ENCODE data around the gene ZNF101.
A peak's percentile ranks its signal among the peaks of the same experiment; 100 is the strongest.

Gene ZNF101

DNA sequence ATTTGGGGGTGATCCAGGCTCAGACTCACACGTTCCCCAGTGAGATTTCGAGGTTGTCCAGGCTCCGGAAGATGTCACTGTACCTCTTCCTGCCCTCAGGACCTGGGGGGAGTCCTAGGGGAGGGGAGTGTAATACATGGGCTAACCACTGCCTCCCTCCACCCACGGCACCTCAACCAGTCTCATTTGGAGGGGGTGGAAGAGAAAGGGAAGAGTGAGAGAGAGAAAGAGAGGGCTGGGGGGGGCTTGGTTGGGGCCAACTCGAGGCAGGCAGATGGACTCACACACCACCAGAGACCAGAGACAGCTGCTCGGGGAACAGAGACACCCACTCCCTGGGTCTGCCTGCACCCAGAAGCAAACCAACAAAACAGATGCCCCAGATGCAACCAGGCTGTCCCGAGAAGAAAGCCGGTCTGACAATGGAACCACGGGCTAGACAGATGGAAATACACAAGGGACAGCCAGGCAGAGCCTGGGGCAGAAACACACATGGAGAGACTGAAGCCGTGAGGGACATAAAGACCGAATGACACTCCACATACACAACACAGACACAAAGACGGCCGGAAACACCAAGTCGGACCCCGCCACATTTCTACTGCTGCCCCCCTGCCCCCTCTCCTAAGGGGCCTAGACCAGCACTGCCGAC, 26.0 kb upstream of the ZNF101 start:
- no peak for DNase-seq

DNA sequence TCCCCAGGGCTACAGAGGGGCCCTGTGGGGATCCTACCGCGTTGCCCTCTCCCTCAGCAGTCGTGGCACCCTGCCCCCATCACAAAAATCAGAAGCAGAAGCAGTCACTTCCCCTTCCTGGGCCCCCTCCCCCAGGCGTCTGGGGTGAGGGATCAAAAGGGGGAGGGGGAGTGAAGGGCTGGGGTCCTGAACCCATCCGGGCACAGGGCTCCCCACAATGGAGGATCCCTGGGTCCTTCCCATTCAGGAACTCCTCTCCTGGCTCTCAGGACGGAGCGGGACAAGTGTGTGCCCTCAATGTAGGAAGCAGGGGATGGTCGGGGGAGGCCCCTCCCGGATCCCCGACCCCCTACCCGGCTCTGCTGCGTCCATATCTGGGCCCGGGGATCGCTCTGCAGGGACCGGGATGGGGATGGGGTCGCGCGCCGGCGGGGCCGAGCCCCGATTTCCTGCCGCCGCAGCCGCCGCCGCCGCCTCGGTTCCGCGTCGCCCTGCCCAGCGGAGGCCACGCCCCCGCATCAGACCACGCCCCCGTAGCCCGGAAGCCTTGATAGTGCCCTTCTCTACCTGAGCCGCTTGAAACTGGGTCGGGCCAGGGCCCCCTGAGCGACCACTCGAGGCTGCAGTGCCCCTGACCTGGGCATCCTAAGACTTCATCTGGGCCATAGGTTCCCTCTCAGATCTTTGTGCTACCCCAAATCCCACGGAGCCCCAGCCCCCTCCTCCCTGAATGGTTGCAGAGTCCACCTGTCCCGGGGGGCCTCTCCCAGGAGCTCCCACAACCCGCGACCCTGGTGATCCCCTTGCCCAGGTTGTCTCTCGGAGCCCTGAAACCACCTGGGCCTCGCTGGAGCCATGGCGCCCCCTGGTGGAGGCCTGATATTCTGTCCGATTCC, 25.2 kb upstream of the ZNF101 start, which contains the start of gene GMIP:
TSS of gene GMIP (minus strand) at position 500 of the 896 bp plus-strand sequence. CDS start at position 372, 128 bp downstream.
- DNase-seq, result peak; percentile 89

DNA sequence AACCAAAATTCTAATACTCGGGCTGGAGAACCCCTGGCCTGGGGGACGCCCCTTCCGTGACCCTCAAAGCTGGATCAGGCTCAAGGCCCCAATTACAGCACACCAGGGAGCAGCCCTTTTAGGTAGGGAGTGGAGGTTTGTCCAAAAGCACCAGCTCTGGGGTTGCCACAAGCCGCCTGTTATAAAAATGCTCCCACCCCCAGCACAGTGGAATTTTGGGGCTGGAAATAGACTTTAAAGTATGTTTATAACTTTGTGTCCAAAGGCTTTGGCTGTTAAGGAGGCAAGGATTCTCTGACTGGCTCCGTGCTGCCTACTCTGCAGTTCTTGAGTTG, 24.6 kb upstream of the ZNF101 start:
- DNase-seq, result no peak

DNA sequence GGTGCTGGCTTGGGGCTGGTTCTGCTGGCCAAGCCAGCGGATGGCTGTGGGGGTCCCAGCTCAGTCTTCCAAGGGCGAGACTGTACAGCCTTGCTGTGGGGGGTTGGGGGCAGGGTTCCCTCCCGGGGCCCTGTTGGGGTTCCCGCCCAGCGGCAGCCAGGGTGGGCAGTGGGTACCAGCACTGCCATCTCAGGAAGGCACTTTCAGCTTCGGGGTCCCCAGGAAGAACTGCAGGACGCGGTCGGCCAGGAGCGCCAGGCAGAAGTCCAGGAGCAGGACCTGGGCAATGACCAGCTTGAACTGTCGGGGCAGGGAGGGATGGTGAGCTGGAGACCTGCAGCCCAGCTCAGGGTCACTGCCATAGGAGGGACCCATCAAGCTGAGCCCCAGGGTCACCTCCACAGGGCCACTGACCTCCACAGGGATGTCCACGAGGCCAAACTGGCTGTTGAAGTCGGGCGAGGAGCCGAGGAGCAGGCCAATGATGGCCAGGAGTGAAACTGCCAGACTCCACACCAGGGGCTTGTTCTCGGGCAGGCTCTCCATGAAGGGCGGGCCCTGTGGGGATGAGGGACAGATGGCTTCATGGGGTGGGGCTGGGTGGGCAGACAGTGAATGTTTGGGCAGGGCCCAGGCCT, 23.3 kb upstream of the ZNF101 start:
- no peak for DNase-seq

DNA sequence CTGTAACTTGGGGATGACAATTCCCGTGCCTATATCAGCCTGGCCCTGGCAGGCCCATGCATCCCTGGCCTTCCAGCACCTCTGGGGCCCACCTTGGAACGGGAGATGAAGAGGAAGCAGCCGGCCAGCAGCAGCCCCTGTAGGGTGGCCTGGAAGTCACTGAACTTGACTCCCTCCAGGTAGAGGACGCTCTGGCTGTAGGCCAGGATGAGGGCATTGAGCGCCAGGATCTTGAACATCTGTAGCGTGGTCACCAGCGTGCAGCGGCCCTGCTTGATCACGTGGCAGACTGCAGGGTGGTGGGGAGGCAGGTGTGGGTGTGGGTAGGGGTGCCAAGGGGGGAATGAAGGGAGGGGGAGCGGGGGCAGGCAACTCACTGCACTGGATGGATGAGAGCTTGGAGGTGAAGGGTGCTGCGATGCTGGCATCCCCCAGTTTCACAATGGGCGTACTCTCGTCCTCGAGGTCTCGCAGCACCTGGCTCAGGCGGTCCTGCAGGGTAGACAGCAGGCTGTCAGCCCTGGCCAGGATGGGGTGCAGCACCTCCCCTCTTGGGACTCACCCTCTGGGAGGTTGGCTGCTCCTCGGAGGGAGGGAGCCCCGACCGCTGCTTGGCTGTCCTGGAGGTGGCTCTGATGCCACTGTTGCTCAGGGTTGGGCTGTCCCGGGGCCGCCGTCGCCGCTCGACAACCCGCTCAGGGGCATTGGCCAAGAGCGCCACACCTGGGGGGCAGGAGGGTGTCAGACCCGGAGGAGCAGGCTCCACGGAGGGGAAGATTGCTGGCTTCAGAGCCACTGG, 21.4 kb upstream of the ZNF101 start:
- DNase-seq, result no peak

DNA sequence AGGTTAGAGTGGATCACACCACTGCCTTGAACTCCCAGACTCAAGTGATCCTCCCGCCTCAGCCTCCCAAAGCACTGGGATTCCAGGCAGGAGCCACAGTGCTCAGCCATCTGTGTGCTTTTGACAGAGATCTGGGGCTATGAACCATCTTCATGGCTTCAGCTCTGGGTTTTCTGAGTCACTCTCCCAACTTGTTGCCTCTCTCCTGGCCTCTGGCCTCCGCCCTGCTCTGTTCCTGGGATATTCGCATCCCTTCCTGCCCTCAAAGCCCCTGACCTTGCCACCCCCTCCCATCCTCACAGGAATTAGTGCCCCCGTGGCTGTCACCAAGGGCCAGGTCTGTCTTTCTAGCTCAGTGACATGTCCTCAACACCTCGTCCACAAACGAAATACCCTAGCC, 19.5 kb upstream of the ZNF101 start:
- DNase-seq, result no peak

DNA sequence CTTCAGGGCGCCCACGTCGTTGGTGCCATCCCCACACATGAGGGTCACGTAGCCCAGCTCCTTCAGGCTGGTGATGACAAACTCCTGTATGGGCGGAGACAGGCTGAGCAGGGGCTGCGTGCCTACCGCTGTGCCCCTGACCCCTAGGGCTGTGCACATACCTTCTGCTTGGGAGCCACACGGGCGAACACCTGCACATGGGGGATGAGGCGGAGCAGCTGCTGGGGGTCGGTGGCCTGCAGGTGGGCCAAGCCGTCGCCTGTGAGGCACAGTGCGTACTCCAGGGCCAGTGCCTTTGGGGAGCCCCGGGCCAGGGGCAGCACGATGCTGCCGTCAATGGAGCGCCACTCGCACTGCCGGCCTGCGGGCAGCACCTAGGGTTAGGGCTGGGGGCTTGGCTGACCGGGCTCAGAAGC, 19.1 kb upstream of the ZNF101 start:
- no peak for DNase-seq

DNA sequence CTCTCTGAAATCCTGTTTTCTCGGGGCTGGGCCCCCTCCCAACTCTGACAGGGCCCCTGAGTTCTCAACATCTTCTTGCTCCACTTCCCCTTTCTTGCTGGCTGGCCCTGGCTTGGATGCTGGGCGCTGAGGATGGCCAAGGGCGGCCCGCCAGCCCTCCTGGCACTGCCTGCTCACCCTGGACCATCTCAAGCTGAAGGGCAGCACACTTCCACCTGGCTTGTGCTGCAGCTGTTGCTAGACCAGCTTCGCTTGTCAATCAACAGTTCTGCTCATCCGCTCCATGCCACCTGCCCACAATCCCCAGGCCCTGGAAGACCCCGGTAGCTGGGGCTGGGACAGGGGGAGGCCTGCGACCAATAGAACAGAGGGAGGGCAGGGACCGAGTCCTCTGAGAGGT, 18.3 kb upstream of the ZNF101 start:
- DNase-seq, result no peak

DNA sequence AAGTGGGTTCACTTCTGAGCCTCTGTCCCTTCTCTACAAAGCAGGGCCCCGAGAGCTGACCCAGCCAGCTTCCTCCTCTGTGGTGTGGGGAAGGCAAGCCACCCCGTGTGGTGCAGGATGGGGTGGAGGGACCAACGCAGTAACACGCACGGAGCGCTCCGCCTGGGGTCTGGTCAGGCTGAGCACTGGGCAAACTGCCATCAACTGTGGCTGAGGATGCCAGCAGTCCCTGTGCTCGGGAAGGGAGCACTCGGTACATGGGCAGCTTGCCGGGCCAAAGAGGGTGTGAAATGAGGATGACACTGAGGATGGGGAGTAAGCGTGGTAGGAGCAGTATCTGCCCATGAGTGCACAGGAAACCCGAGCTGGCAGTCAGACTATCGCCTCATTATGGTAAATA, 17.6 kb upstream of the ZNF101 start:
- DNase-seq, result no peak

DNA sequence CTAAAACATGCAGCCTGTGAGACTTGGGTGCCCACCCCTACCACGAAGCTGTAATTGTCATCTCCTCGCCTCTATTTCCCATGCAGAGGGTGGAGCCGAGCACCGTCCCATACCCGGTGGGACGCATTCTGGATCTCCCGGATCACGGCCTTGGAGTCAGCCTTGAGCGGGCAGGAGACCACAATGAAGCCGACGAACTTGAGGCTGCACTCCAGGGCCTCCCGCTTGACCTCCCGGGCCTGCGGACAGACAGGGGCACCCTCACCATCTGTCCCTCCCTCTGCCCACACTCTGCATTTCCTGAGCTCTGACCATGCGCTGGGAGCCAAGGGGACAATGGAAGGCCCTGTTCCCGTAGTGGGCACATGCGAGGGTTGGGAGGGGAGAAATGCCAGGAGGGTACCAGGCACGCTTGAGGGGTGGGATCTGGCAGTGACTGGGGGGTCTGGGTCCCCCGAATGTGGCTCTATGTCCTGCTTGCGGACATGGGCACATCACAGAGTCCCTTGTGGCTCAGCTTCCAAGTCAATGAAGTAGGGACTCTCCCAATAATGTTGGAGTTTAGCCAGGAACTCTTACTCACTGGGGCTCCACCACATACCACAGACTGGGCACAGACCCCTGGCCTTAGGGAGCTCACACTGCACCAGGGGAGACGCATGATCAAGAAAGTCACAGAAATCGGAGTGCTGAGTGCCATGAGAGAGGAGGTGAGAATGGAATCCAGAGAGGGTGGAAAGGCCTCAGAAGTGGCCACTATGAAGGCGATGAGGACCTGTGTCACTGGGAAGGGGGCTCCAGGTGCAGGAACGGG, 15.9 kb upstream of the ZNF101 start:
- DNase-seq, result no peak

DNA sequence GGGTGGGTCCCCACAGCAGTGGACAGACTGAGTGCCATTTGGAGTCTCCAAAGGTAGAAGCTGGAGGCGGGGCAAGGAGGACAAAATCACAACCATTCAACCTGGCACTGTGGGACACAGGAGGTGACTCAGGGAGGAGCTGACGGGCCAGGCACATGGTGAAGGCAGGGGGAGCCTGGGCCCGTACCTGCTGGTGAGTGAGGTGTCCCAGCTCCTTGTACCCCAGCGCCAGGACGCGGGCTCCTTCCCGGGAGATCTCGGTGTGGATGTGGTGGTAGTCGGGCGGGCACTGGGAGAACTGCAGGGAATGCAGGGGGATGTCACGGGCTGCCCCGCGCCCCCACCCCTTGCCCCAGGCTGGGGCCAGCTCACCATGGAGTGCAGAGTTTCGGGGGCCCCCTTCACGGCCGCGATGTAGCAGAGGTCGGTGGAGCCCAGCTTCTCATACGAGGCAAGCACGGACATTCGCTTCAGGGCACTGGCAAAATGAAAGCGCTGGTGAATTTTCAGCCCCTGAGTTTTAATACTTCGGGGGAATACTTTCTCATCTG, 15.0 kb upstream of the ZNF101 start:
- no peak for DNase-seq

DNA sequence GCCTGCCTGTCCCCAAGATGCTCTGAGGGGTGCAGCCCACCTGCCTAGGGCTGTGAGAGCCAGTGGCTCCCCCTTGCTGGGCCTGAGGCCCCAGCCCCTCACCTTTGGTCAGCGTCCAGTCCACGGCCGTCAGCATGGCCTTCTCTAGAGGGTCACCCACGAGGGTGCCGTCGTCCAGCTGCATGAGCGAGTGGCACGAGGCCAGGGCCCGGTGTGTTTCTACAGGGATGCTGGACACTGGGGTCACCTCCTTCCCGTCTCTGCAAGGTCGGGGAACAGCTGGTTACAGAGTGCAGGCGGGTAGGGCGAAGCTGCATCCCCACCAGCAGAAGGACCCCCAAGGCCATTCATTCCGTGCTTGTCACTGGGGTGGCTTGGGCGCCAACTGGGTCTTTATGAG, 14.2 kb upstream of the ZNF101 start:
- no peak for DNase-seq

DNA sequence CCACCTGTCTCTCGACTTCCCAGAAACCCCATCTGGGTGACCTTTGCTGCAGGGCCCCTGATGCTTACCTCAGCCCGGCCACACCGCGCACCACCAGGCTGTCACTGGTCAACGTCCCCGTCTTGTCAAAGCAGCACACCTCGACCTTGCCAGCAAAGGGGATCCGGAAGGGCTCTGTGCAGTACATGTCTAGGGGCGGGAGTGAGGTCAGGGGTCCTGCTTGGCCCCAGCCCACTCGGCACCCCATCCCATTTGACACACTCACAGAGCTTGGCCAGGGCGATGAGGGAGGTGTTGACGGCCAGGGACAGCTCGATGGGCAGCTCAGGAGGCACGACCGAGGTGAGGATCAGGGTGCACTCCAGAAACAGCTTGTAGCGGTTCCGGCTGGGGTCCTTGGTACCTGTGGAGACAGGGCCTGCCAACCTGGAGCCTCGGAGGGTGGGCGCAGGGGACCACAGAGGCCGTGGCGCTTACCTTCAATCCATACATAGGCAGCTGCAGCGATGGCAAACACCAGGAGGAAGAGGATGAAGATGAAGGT, 13.5 kb upstream of the ZNF101 start:
- DNase-seq, result no peak

DNA sequence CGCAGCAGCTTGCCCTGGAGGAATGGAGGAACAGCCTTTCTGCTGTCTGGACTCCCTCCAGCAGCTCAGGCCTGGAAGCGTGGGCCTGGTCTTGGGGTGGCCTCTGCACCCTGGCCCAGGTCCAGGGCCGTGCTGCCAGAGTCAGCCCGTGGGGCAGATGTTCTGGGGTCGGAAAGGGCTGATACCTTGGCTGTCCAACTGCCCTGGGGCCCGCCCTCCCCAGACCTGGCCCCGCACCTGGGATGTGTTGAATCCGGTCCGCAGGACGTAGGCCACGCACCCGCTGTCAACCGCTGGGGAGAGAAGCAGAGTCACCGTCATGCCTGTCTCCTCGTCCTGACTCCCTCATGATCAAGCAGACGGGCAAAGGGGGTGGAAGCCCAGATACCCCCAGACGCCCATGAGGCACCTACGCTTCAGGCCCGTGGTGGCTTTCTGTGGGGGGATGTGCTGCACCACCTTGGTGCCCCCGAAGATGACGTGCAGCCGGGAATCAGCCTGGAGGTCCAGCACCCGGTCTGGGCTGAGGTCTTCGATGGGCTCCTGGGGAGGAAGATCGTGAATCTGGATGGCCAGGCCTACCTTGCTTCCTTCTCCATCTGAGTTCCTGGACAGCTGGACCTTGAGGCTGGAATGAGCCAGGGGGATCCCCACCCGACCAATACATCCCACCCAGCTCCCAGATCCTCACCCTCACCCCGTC, 12.8 kb upstream of the ZNF101 start:
- no peak for DNase-seq

DNA sequence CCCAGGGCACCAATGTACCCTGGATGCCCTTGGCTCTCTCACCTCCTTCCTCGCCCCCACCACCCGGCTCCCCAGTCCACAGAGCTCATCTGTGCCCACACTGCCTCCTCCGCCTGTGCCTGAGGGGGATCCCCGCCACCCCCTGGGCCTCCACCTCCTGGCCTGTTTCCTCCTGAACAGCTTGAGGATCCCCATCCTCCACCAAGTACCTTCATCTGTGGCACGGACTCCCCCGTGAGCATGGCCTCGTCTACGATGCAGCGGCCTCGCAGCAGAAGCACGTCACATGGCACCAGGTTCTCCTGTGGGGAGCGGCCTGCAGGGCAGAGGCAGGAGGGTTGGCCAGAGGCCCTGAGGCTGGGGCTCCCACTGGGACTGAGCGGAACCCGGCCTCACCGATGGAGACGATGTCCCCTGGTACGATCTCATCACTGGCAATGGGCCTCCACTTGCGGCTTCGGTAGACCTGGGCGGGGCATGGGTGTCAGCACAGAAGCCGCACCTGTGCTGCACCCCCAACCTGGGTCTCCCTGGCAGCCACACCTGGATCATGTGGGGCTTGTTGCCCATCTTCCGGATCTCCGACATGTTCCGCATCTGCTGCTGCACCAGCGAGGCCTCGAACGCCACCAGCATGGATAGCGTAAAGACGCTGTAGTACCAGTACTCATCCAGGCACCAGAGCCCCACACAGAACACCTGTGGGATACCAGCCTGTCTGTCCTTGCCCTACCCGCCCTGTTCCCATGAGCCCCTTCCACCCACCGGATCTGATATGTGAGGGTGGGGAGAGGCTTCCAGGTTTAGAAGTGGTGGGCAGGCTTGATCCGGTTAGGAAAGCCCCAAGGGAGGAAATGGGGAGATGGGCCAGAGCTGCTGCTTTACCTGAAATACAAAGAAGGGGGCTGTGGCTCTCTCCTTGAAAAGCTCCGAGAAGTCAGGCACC, 11.9 kb upstream of the ZNF101 start:
- DNase-seq, result no peak

DNA sequence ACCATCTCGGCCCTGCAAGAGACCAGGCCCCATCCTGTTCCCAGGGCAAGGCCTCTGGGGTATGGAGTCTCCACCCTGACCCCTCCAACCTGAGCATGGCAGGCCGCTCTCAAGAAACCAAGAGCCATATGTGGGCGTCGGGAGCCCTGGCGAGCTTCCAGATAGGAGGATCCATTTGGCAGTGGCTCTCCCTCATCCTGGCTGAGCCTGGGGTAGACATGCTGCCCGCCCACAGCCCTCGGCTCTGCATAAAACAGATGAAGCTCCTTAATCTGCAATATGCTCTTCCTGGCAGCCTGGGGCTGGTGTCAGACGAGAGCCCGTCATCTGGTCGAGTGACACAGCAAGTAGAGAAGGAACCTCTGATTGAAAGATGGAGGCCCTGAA, 11.2 kb upstream of the ZNF101 start:
- no peak for DNase-seq

DNA sequence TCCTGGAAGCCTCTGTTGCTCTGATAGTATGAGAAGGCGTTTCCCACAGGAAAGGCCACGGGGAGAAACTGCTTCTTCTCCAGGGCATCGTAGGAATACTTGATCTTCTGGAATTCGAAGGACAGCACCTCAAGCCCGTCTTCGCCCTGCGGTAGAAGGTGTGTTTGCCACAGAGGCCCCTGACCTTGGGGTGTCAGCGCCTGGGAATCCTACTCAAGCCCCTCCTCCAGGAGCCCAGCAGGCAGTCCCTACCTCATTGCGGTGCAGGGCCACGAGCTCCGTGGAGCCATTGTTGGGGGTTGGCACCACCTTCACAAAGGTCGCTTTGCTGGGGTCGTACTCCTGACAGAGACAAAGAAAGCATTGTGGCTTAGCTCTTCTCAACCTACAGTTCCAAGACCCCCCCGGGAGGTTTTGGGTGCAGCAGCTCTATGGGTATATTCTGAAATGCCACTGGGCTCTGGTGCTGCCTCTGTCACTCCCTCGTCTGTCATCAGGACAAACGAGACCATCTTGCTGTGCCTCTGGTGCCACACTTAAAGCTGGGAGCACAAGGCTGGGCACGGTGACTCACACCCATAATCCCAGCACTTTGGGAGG, 8.9 kb upstream of the ZNF101 start:
- DNase-seq, result no peak

DNA sequence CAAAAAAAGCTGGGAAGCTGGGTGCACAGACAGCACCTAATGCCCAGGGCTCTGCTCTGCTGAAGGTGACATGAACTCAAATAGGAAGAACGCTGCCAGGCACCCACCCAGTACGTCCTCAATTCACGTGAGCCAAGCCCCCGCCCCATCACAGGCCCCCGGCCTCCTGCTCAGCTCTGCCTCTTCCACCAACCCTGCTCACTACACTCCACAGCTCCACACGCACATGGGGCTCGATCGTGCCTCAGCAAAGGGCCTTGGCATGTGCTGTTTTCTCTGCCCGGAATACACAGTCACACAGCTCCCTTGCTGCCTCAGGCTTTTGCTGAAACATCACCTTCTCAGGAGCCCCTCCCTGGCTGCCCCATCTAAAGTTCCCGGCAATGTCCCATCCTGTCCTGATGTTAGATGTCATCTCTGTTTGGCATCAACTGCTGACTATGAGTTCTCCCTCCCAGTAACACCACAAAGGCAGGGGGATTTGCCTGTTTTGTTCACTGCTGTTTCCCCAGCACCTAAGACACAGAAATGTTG, 7.4 kb upstream of the ZNF101 start:
- DNase-seq, result no peak

DNA sequence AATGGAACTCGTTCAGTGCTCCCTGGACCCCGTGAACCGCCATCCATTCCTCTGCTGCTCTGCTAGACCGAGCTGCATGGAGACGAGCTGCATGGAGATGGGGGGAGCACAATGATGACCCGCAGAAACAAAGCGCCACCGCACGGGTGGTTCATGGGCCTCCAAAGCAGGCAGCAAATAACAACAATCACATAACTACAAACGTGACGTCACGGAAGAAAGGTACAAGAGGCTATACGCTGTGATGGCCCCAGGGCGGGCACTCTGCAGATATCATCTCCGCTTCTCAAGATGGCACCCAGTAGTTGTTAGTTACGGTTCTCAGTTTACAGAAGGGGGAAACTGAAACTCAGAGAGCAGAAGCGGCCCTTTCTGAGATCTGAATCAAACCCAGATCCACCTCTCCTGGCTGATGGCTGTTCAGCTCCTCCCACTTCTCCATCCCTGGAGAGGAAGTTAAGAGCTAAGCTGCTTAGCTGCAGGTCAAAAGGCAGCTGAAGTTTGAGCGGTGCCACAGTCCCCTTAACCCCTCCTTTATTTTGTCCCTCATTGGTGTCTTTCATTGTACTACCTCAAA, 6.9 kb upstream of the ZNF101 start:
- DNase-seq, result no peak

All from T-helper 9 cell (primary cell).